K562 (cell line): Measurements from ENCODE around the gene HGS. TPM values are rescaled to one million over a fixed set of nuclear protein-coding genes. Genes with fewer than 3 reads are reported as not detected.
A peak's percentile ranks its signal among the peaks of the same experiment; 100 is the strongest.

Experiments used
- ADNP ChIP-seq: fragments of 200-800 bp; sonication (Bioruptor generic); IDR thresholded peaks from 2 replicates; pipeline ENCODE4 v1.6.1; 2016; ENCODE audit warnings: missing genetic modification characterization, missing compliant biosample characterization
- ATF1 ChIP-seq, 2 experiments: fragments of 450-650 bp in 1 of 2; IDR thresholded peaks; 2 replicates each; pipeline ENCODE4 v1.6.1; 2016; ENCODE audit warnings: missing compliant biosample characterization in 1 of 2, missing genetic modification characterization in 1 of 2
- DPF2 ChIP-seq: fragments of 450-650 bp; IDR thresholded peaks from 2 replicates; pipeline ENCODE4 v1.6.1; 2016
- ELF2 ChIP-seq: fragments of 250-450 bp; sonication (Bioruptor Pico); IDR thresholded peaks from 2 replicates; pipeline ENCODE4 v1.5.0; 2021; ENCODE audit warnings: mild to moderate bottlenecking
- HCFC1 ChIP-seq: IDR thresholded peaks from 2 replicates; pipeline ENCODE4 v1.6.1; 2012; ENCODE audit warnings: low read depth, low read length, improper control_type of control experiment
- KAT7 ChIP-seq: sonication (generic); formaldehyde crosslinking; IDR thresholded peaks from 2 replicates; pipeline ENCODE4 v1.8.0; 2022; ENCODE audit warnings: missing genetic modification reagents, mild to moderate bottlenecking, borderline replicate concordance
- LEF1 ChIP-seq: fragments of 450-650 bp; IDR thresholded peaks from 2 replicates; pipeline ENCODE4 v1.6.1; 2016; ENCODE audit warnings: mild to moderate bottlenecking
- NONO ChIP-seq, 2 experiments: fragments of 200-400 bp in 1 of 2; fragments of 450-650 bp in 1 of 2; formaldehyde crosslinking in 1 of 2; IDR thresholded peaks; 2 replicates each; pipeline ENCODE4 v1.6.1; 2017; ENCODE audit warnings: low read depth in 2 of 2, mild to moderate bottlenecking in 2 of 2, moderate library complexity in 2 of 2, low read length in 1 of 2
- RBM15 ChIP-seq: fragments of 200-400 bp; formaldehyde crosslinking; IDR thresholded peaks from 2 replicates; pipeline ENCODE4 v1.6.1; 2018; ENCODE audit warnings: mild to moderate bottlenecking, low read length, moderate library complexity; ENCODE audit not compliant: insufficient read depth
- RBM34 ChIP-seq: fragments of 200-400 bp; formaldehyde crosslinking; IDR thresholded peaks from 2 replicates; pipeline ENCODE4 v1.6.1; 2018; ENCODE audit warnings: low read length, borderline replicate concordance; ENCODE audit not compliant: insufficient read depth
- SAFB ChIP-seq: fragments of 200-400 bp; formaldehyde crosslinking; IDR thresholded peaks from 2 replicates; pipeline ENCODE4 v1.6.1; 2017; ENCODE audit warnings: low read depth, low read length, borderline replicate concordance
- SETDB1 ChIP-seq: IDR thresholded peaks from one replicate; pipeline ENCODE4 v1.6.1; 2012; ENCODE audit warnings: low read length, control low read depth, inconsistent platforms
- SMAD1 ChIP-seq: fragments of 150-350 bp; IDR thresholded peaks from 2 replicates; pipeline ENCODE4 v1.6.1; 2014; ENCODE audit warnings: low read length, low read depth; ENCODE audit not compliant: partially characterized antibody
- SMARCA5 ChIP-seq: fragments of 450-650 bp; IDR thresholded peaks from 2 replicates; pipeline ENCODE4 v1.6.1; 2016
- TCF7L2 ChIP-seq: fragments of 150-350 bp; IDR thresholded peaks from 2 replicates; pipeline ENCODE4 v1.6.1; 2016; ENCODE audit warnings: low read depth, mild to moderate bottlenecking, low read length, moderate library complexity
- THRAP3 ChIP-seq: fragments of 450-650 bp; IDR thresholded peaks from 2 replicates; pipeline ENCODE4 v1.6.1; 2016; ENCODE audit warnings: mild to moderate bottlenecking, inconsistent platforms, borderline replicate concordance
- YY1 ChIP-seq, 3 experiments: IDR thresholded peaks; 2 replicates each; pipeline ENCODE4 v1.6.1; 2011; ENCODE audit warnings: low read length in 2 of 3, mild to moderate bottlenecking in 2 of 3, moderate library complexity in 2 of 3, borderline replicate concordance in 1 of 3, control low read depth in 1 of 3, low read depth in 1 of 3; ENCODE audit not compliant: insufficient read depth in 3 of 3, insufficient replicate concordance in 2 of 3, control insufficient read depth in 1 of 3, insufficient read length in 1 of 3; ENCODE audit errors: extremely low read depth in 1 of 3
- ZNF282 ChIP-seq: sonication (generic); formaldehyde crosslinking; IDR thresholded peaks from 2 replicates; pipeline ENCODE4 v1.8.1; 2023; ENCODE audit warnings: missing genetic modification reagents
- ZNF316 ChIP-seq: fragments of 450-650 bp; IDR thresholded peaks from 2 replicates; pipeline ENCODE4 v1.6.1; 2016
- ZNF561 ChIP-seq: fragments of 450-650 bp; formaldehyde crosslinking; conservative IDR thresholded peaks from 2 replicates; pipeline ENCODE4 v1.4.0; 2020; ENCODE audit warnings: mild to moderate bottlenecking, moderate library complexity
- polyA plus RNA-seq, 8 experiments: library from polyadenylated mRNA; depleted of rRNA in 4 of 8; stranded (reverse) in 5 of 8; unstranded in 3 of 8; fragments of >200 nt; fragmentation: Nextera tagmentation in 2 of 8; fragmentation: Illumina TruSeq in 1 of 8; extraction: Ambion mirVana in 2 of 8; extraction: Trizol in 1 of 8; gene quantifications; 2 replicates each; pipeline versions ENCODE4 v1.2.1 to v1.2.3, GENCODE V29; 2011 to 2014; ENCODE audit warnings: inconsistent platforms in 1 of 8, missing spikeins in 1 of 8
- total RNA-seq, 7 experiments: library from RNA; depleted of rRNA in 6 of 7; stranded (reverse); fragments of >200 nt in 6 of 7; fragmentation: Illumina TruSeq in 2 of 7; extraction: Trizol in 2 of 7; gene quantifications; 2 replicates each; pipeline versions ENCODE4 v1.2.1 to v1.2.3, GENCODE V29; 2011 to 2021; ENCODE audit warnings: low replicate concordance in 1 of 7
- TF ChIP-seq, protein P1 (sequence below): fragments of 250-450 bp; sonication (Bioruptor Pico); IDR thresholded peaks from 2 replicates; pipeline ENCODE4 v1.4.0; 2020
- TF ChIP-seq, protein P2 (sequence below): fragments of 250-450 bp; sonication (Bioruptor Pico); IDR thresholded peaks from 2 replicates; pipeline ENCODE4 v1.8.0; 2021; ENCODE audit warnings: borderline replicate concordance, mild to moderate bottlenecking, moderate library complexity; ENCODE audit not compliant: poor library complexity, severe bottlenecking
- TF ChIP-seq, protein P3 (sequence below): fragments of 250-450 bp; sonication (Bioruptor Pico); IDR thresholded peaks from 2 replicates; pipeline ENCODE4 v1.6.1; 2021; ENCODE audit warnings: mild to moderate bottlenecking

Gene HGS
- total and polyA plus RNA-seq, 9 of the 15 experiments (the other 6 are each of a cell fraction or from before 2014, with no cell fraction given): 3.9 to 176 (median 77.1) TPM

DNA sequence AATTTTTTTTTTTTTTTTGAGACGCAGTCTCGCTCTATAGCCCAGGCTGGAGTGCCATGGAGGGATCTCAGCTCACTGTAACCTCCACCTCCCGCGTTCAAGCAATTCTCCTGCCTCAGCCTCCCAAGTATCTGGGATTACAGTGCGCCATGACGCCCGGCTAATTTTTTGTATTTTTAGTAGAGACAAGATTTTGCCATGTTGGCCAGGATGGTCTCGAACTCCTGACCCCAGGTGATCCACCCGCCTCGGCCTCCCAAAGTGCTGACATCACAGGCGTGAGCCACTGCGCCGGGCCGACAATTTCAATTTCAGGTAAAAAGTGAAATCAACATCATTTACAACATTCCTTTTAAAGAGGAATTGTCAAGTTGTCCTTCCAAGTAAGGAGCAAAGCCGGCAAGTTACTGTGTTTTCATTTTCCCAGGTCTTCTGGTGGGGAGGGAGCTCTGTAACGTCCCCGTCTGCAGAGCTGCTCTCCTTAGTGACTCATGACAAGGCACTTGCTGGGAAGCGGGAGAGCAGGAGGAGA, 47.8 kb upstream of the HGS start (continued):
- TF ChIP-seq ATF1 (CRISPR knock-in tag; IDR thresholded peaks at IDR 0.05) (no peak), ATF1 (tag; IDR thresholded peaks at IDR 0.05) (peak; percentile 65; the same call in 1 of the 2 replicates), ZNF282 (CRISPR knock-in tag) (no peak), LEF1 (no peak), KAT7 (CRISPR knock-in tag) (0 out of 2 replicates have a peak, but pooled peaks have one; percentile 82), SMAD1 (no peak), ZNF561 (CRISPR knock-in tag) (no peak), NONO (IDR thresholded peaks at IDR 0.05; ENCODE audit: low read depth in 2 of 2, low read length in 1 of 2) (no peak), ZNF316 (0 out of 2 replicates have a peak, but pooled peaks have one; percentile 5), THRAP3 (no peak), ELF2 (CRISPR knock-in tag) (no peak), SAFB (no peak), RBM15 (no peak), RBM34 (no peak), TCF7L2 (no peak), YY1 (IDR thresholded peaks at IDR 0.05; ENCODE audit: borderline replicate concordance in 1 of 3, control insufficient read depth in 1 of 3, extremely low read depth in 1 of 3, insufficient read depth in 3 of 3, insufficient read length in 1 of 3, insufficient replicate concordance in 2 of 3, low read depth in 1 of 3, low read length in 2 of 3) (no peak), ADNP (tag) (0 out of 2 replicates have a peak, but pooled peaks have one; percentile 34), SMARCA5 (no peak), HCFC1 (no peak), DPF2 (peak; percentile 61; the same call in 1 of the 2 replicates), SETDB1 (no peak)
- TF ChIP-seq, protein P1, sequence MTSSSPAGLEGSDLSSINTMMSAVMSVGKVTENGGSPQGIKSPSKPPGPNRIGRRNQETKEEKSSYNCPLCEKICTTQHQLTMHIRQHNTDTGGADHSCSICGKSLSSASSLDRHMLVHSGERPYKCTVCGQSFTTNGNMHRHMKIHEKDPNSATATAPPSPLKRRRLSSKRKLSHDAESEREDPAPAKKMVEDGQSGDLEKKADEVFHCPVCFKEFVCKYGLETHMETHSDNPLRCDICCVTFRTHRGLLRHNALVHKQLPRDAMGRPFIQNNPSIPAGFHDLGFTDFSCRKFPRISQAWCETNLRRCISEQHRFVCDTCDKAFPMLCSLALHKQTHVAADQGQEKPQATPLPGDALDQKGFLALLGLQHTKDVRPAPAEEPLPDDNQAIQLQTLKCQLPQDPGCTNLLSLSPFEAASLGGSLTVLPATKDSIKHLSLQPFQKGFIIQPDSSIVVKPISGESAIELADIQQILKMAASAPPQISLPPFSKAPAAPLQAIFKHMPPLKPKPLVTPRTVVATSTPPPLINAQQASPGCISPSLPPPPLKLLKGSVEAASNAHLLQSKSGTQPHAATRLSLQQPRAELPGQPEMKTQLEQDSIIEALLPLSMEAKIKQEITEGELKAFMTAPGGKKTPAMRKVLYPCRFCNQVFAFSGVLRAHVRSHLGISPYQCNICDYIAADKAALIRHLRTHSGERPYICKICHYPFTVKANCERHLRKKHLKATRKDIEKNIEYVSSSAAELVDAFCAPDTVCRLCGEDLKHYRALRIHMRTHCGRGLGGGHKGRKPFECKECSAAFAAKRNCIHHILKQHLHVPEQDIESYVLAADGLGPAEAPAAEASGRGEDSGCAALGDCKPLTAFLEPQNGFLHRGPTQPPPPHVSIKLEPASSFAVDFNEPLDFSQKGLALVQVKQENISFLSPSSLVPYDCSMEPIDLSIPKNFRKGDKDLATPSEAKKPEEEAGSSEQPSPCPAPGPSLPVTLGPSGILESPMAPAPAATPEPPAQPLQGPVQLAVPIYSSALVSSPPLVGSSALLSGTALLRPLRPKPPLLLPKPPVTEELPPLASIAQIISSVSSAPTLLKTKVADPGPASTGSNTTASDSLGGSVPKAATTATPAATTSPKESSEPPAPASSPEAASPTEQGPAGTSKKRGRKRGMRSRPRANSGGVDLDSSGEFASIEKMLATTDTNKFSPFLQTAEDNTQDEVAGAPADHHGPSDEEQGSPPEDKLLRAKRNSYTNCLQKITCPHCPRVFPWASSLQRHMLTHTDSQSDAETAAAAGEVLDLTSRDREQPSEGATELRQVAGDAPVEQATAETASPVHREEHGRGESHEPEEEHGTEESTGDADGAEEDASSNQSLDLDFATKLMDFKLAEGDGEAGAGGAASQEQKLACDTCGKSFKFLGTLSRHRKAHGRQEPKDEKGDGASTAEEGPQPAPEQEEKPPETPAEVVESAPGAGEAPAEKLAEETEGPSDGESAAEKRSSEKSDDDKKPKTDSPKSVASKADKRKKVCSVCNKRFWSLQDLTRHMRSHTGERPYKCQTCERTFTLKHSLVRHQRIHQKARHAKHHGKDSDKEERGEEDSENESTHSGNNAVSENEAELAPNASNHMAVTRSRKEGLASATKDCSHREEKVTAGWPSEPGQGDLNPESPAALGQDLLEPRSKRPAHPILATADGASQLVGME (CRISPR knock-in tag): no peak
- TF ChIP-seq, protein P2, sequence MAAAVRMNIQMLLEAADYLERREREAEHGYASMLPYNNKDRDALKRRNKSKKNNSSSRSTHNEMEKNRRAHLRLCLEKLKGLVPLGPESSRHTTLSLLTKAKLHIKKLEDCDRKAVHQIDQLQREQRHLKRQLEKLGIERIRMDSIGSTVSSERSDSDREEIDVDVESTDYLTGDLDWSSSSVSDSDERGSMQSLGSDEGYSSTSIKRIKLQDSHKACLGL (CRISPR knock-in tag): no peak
- TF ChIP-seq, protein P3, sequence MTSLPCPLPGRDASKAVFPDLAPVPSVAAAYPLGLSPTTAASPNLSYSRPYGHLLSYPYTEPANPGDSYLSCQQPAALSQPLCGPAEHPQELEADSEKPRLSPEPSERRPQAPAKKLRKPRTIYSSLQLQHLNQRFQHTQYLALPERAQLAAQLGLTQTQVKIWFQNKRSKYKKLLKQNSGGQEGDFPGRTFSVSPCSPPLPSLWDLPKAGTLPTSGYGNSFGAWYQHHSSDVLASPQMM (CRISPR knock-in tag): no peak
